Fibroblast of the aortic adventitia (primary cell): Measurements from ENCODE around the gene SPCS3. TPM values are rescaled to one million over a fixed set of nuclear protein-coding genes. Genes with fewer than 3 reads are reported as not detected.
"Not testable (repeated sequence)": the region's sequence is repeated elsewhere in the genome, so short reads cannot be mapped to it uniquely, and the experiment has no call there.

Experiments
- DNase-seq: peaks from one replicate; pipeline ENCODE4 v3.0.0-alpha.2; 2010; ENCODE audit warnings: low read depth
- H3K4me3 ChIP-seq: 2 replicates; pipeline ENCODE4 v1.5.1; 2011; ENCODE audit warnings: low read depth, mild to moderate bottlenecking, control low read depth, low read length, moderate library complexity
- total RNA-seq: library from RNA; depleted of rRNA; stranded (reverse); fragments of >200 nt; gene quantifications from 2 replicates; pipeline ENCODE4 v1.2.3, GENCODE V29; 2012; ENCODE audit warnings: low replicate concordance
- TF ChIP-seq, protein P1 (sequence below): IDR thresholded peaks from 2 replicates; pipeline ENCODE4 v1.5.1; 2011; ENCODE audit warnings: mild to moderate bottlenecking, low read length, control low read depth, inconsistent platforms; ENCODE audit not compliant: insufficient read depth

Gene SPCS3
- total RNA-seq, 1 donor: 148 TPM

DNA sequence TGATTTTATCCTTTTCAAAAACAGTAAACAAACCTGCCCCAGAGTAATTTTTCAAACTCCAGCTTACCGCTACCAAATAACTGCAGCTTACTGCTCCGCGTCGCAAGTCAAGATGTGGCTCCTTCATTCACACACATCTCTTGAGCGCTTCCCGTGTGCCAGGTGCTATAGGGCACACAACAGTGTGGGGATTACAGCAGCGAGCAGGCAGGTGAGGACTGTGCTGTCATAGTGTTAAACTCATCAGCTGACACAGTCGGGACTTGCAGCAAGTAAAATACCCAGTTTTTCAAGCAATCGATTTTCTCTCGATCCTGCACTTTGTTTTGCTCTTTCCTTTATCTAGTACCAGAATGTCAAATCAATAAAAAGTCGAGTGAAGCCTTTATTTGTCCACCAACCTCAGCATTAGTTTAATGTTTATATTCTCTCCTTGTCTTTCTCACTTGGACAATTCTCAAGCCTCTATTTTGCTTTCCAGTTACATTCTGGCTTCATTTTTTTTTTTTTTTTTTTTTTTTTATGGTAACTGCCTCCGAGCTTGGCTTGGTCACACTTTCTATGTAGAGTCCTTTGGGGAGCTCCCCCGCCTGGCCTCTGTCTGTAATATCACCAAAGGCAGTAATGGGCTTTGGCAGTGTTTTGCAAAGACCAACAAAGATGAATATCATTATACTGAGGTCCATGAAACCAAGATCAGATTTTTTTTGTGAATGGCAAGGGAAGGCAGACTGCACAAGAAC, 42.4 kb upstream of the SPCS3 start:
- TF ChIP-seq, protein P1, sequence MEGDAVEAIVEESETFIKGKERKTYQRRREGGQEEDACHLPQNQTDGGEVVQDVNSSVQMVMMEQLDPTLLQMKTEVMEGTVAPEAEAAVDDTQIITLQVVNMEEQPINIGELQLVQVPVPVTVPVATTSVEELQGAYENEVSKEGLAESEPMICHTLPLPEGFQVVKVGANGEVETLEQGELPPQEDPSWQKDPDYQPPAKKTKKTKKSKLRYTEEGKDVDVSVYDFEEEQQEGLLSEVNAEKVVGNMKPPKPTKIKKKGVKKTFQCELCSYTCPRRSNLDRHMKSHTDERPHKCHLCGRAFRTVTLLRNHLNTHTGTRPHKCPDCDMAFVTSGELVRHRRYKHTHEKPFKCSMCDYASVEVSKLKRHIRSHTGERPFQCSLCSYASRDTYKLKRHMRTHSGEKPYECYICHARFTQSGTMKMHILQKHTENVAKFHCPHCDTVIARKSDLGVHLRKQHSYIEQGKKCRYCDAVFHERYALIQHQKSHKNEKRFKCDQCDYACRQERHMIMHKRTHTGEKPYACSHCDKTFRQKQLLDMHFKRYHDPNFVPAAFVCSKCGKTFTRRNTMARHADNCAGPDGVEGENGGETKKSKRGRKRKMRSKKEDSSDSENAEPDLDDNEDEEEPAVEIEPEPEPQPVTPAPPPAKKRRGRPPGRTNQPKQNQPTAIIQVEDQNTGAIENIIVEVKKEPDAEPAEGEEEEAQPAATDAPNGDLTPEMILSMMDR: peak; percentile 75
- DNase-seq: peak; percentile 76
- H3K4me3 ChIP-seq: no peak overlapping the region

DNA sequence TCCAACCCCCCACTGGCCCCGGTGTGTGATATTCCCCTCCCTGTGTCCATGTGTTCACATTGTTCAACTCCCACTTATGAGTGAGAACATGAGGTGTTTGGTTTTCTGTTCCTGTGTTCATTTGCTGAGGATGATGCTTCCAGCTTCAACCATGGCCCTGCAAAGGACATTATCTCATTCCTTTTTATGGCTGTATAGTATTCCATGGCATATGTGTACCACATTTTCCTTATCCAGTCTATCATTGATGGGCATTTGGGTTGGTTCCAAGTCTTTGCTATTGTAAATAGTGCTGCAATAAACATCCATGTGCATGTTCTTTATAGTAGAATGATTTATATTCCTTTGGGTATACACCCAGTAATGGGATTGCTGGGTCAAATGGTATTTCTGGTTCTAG, 40.2 kb upstream of the SPCS3 start:
- not testable (repeated sequence) for DNase-seq

DNA sequence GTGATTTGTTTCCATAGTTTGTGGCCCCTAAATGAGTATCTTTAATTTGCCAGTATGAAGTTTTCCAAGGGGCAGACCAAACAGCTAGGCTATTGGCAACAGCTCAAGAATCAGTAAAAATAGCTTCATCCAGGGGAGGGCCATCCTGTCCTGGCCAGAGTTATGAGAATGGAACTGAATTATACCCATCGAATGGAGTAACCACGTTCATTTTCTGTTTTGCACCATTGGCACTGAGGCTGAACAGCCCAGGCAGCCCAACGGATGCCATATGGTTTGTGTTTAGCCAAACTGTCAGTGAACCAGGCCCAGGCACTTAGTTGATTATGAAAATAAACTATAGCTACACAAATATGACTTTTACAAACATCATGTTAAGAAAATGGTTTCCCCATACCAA, 33.0 kb upstream of the SPCS3 start:
- TF ChIP-seq, protein P1: no peak
- no peak overlapping the region for H3K4me3 ChIP-seq
- DNase-seq: peak; percentile 27

More for the DNA sequence above, 40.2 kb upstream of the SPCS3 start:
- not testable (repeated sequence) for H3K4me3 ChIP-seq

DNA sequence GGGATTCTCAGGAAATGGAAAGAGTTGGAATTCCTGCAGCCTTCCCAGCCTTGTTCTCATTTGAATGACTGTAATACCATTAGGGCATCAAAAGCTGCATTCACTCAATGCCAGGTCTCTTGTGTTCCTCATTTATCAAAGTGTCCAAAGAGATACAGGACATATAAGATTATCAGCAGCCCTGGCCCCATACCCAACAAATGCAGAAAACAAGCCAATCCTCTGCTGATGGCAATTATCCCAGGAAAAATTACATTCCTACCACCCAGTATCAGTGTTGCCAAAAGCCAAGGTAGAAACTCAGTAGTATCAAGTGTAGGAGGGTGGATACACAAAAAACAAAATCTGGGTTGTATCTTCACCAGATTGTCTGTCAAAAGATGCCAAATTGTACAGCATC, 32.2 kb upstream of the SPCS3 start:
- no peak overlapping the region for H3K4me3 ChIP-seq
- DNase-seq: no peak
- TF ChIP-seq, protein P1: no peak

DNA sequence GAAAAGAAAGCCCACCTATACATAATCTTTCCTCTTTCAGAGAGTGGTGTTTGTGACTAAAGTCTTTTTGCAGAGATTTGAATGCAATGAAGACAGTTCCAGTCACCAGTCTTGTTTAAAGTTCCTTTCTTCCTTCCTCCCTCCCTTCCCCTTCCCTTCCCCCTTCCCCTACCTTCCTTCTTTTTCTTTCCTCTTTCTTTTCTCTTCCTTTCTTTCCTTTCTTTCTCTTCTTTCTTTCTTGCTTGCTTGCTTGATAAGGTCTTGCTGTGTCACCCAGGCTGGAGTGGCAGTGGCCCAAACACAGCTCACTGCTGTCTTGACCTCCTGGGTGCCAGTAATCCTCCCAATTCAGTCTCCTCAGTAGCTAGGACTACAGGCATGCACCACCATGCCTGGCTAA, 31.7 kb upstream of the SPCS3 start:
- TF ChIP-seq, protein P1: no peak
- H3K4me3 ChIP-seq: no peak overlapping the region
- DNase-seq: no peak

DNA sequence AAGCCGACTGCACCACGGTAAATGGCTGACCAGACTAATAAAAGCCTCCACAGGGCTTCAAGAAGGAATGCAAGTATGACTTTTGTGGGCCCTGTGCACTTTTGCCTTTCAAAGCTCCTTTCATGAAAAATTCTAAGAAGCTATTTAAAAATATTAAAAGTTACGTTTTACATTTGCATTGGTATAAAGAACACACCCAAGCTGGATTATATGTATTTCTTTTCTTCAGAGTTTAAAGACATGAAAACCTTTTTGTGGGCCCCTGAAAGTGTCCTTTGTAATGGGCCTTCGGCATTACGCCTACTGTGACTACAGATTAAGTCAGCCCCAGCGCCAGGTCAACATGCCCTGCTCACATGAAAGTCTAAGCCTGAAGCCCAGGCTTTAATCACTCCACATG, 30.2 kb upstream of the SPCS3 start:
- DNase-seq: no peak
- H3K4me3 ChIP-seq: no peak overlapping the region
- TF ChIP-seq, protein P1: no peak

DNA sequence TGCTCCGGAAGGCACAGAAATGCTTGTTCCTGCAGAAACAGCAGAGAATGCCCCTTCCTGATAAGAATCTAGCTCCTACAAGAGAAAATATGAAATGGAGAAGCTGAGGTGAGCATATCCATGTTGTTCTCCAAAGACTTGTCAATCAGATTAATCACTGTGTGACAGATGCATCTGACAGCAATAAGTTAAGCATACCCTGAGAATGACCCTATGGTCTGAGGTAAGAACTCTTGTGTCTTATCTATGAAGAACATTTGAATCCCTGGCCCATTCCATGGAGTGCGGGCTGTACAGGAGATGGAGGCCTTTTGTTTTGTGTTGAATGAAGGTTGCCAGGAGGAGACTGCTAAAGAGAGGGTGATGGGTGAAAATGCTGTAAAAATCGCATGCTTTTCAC, 29.2 kb upstream of the SPCS3 start:
- no peak for DNase-seq
- no peak overlapping the region for H3K4me3 ChIP-seq
- TF ChIP-seq, protein P1: no peak
